OCI-LY1 (cell line): ENCODE results near the gene TLE6.

Experiments
- H2AFZ ChIP-seq: fragments of 200-600 bp; sonication (generic), shearing (Covaris generic); 2 replicates; pipeline ENCODE4 v1.6.0; 2014; ENCODE audit warnings: antibody characterized with exemption, mild to moderate bottlenecking, low read length
- H3F3A ChIP-seq: fragments of 200-600 bp; sonication (generic), shearing (Covaris generic); 2 replicates; pipeline ENCODE4 v1.6.0; 2014; ENCODE audit warnings: mild to moderate bottlenecking, antibody characterized with exemption, low read length, moderate library complexity; ENCODE audit not compliant: insufficient read depth
- H3K27ac ChIP-seq: fragments of 200-600 bp; sonication (generic); 2 replicates; pipeline ENCODE4 v1.5.1; 2014; ENCODE audit warnings: low read length, mixed run types, mild to moderate bottlenecking, low read depth; ENCODE audit not compliant: poor library complexity, severe bottlenecking
- H3K27me3 ChIP-seq: fragments of 200-600 bp; sonication (generic); 2 replicates; pipeline ENCODE4 v1.6.0; 2014; ENCODE audit warnings: antibody characterized with exemption, mild to moderate bottlenecking, low read length, moderate library complexity; ENCODE audit not compliant: insufficient read depth
- H3K36me3 ChIP-seq: fragments of 200-600 bp; sonication (generic); 2 replicates; pipeline ENCODE4 v1.6.1; 2014; ENCODE audit warnings: mild to moderate bottlenecking, antibody characterized with exemption, low read length, moderate library complexity, mixed read lengths; ENCODE audit not compliant: insufficient read depth
- H3K4me1 ChIP-seq: fragments of 200-600 bp; sonication (generic); 2 replicates; pipeline ENCODE4 v1.5.1; 2014; ENCODE audit warnings: mild to moderate bottlenecking, low read length, moderate library complexity; ENCODE audit not compliant: insufficient read depth, severe bottlenecking
- H3K4me2 ChIP-seq: fragments of 200-600 bp; sonication (generic), shearing (Covaris generic); 2 replicates; pipeline ENCODE4 v1.6.1; 2014; ENCODE audit warnings: low read length
- H3K4me3 ChIP-seq: fragments of 200-600 bp; sonication (generic); 2 replicates; pipeline ENCODE4 v1.5.1; 2014; ENCODE audit warnings: low read length, low read depth, mild to moderate bottlenecking, mixed read lengths; ENCODE audit not compliant: poor library complexity, severe bottlenecking
- H3K79me2 ChIP-seq: fragments of 200-600 bp; shearing (Covaris generic); 2 replicates; pipeline ENCODE4 v1.6.1; 2016; ENCODE audit warnings: mixed run types, low read length, mixed read lengths; ENCODE audit not compliant: insufficient read depth
- H3K9ac ChIP-seq: fragments of 200-600 bp; sonication (generic), shearing (Covaris generic); 2 replicates; pipeline ENCODE4 v1.6.1; 2014; ENCODE audit warnings: mild to moderate bottlenecking, low read length, mixed read lengths
- H3K9me2 ChIP-seq: fragments of 200-600 bp; sonication (generic), shearing (Covaris generic); 2 replicates; pipeline ENCODE4 v1.6.1; 2014; ENCODE audit warnings: low read depth, mild to moderate bottlenecking, low read length, mixed read lengths
- H3K9me3 ChIP-seq: fragments of 200-600 bp; shearing (Covaris generic); 2 replicates; pipeline ENCODE4 v1.6.1; 2014; ENCODE audit warnings: low read length, mixed read lengths
- H4K20me1 ChIP-seq: fragments of 200-600 bp; sonication (generic), shearing (Covaris generic); 2 replicates; pipeline ENCODE4 v1.6.0; 2016; ENCODE audit warnings: mild to moderate bottlenecking, low read length; ENCODE audit not compliant: insufficient read depth
- EZH2 ChIP-seq: fragments of 200-600 bp; sonication (generic), shearing (Covaris generic); IDR thresholded peaks from 2 replicates; pipeline ENCODE4 v1.8.0; 2017; ENCODE audit warnings: borderline replicate concordance, mixed run types, mild to moderate bottlenecking, antibody characterized with exemption, low read length, moderate library complexity, mixed read lengths
- TF ChIP-seq, protein P1 (sequence below): fragments of 200-600 bp; sonication (generic), shearing (Covaris generic); IDR thresholded peaks from 2 replicates; pipeline ENCODE4 v1.5.1; 2017; ENCODE audit warnings: mild to moderate bottlenecking, antibody characterized with exemption, low read length, moderate library complexity, mixed read lengths

TLE6 gene

DNA sequence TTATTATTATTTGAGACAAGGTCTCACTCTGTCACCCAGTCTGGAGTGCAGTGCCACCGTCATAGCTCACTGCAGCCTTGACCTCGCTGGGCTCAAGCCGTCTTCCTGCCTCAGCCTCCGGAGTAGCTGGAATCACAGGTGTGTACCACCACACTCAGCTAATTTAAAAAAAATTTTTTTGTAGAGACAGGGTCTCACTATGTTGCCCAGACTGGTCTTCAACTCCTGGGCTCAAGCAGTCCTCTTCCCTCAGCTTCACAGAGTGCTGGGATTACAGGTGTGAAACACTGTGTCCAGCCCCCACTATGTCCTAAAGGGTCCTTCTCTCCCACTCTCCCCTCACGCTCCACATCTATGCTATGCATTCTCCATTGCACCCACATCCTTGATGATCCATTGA is 60.9 kb downstream of the TLE6 start:
- Histone ChIP-seq H3K4me1 (peaks cover 15% of the 10 kb centered on the region), H3K4me2 (no peak overlapping the region), H3K36me3 (no peaks in the 10 kb centered on the region), H3K9ac (no peak overlapping the region), H3F3A (no peaks in the 10 kb centered on the region), H3K79me2 (no peaks in the 10 kb centered on the region), H3K27me3 (peaks cover 31% of the 10 kb centered on the region), H3K27ac (no peak overlapping the region), H2AFZ (no peak overlapping the region), H3K4me3 (no peak overlapping the region), H4K20me1 (no peaks in the 10 kb centered on the region), H3K9me3 (no peaks in the 10 kb centered on the region), H3K9me2 (no peaks in the 10 kb centered on the region)
- TF ChIP-seq, protein P1, sequence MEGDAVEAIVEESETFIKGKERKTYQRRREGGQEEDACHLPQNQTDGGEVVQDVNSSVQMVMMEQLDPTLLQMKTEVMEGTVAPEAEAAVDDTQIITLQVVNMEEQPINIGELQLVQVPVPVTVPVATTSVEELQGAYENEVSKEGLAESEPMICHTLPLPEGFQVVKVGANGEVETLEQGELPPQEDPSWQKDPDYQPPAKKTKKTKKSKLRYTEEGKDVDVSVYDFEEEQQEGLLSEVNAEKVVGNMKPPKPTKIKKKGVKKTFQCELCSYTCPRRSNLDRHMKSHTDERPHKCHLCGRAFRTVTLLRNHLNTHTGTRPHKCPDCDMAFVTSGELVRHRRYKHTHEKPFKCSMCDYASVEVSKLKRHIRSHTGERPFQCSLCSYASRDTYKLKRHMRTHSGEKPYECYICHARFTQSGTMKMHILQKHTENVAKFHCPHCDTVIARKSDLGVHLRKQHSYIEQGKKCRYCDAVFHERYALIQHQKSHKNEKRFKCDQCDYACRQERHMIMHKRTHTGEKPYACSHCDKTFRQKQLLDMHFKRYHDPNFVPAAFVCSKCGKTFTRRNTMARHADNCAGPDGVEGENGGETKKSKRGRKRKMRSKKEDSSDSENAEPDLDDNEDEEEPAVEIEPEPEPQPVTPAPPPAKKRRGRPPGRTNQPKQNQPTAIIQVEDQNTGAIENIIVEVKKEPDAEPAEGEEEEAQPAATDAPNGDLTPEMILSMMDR = no peak
- TF ChIP-seq EZH2 = no peak

DNA sequence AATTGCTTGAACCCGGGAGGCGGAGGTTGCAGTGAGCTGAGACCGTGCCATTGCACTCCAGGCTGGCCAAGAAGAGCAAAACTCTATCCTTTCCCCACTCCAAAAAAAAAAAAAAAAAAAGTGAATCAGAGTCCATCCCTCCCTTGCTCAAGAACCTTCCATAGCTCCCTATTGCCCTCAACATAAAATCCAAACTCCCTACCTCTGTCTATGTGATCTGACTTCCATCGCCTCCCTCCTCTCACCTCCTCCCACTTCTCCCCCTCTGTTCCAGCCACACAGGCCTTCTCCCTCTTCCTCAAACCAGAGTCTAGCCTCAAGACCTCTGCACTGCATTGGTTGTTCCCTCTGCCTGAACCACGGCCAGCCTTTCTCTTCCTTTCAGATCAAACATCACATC is 61.8 kb downstream of the TLE6 start:
- Histone ChIP-seq H2AFZ (no peak overlapping the region), H3K9ac (no peak overlapping the region), H3F3A (no peaks in the 10 kb centered on the region), H3K27me3 (peaks cover 26% of the 10 kb centered on the region), H4K20me1 (no peaks in the 10 kb centered on the region), H3K36me3 (no peaks in the 10 kb centered on the region), H3K4me2 (no peak overlapping the region), H3K9me3 (no peaks in the 10 kb centered on the region), H3K27ac (no peak overlapping the region), H3K4me3 (no peak overlapping the region), H3K4me1 (peaks cover 15% of the 10 kb centered on the region), H3K79me2 (no peaks in the 10 kb centered on the region), H3K9me2 (no peaks in the 10 kb centered on the region)
- TF ChIP-seq, protein P1 = no peak
- no peak for TF ChIP-seq EZH2

DNA sequence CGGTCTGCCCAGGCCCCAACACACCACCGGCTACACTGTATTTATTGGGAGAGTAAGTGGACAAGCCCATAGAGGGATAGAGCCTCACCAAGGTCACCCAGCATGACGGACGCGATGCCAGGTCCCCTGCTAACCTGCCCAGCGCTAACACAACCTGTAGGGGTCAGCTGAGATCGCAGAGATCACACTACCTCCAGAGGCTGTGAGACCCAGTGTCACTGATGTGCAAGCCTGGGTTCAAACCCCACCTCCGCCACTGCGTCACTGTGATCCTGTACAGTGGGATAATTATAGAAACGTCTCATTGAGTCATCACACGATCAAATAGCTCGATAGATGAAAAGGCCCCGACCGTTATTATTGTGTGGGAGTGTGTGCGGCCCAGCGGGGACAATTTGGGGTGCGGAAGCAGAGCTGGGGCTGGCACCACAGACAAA is 62.3 kb downstream of the TLE6 start:
- Histone ChIP-seq H3K9ac (no peak overlapping the region), H3K9me3 (no peaks in the 10 kb centered on the region), H4K20me1 (no peaks in the 10 kb centered on the region), H3K79me2 (no peaks in the 10 kb centered on the region), H3K27me3 (peaks cover 22% of the 10 kb centered on the region), H3K4me3 (no peak overlapping the region), H3K4me2 (no peak overlapping the region), H3F3A (no peaks in the 10 kb centered on the region), H3K36me3 (no peaks in the 10 kb centered on the region), H2AFZ (no peak overlapping the region), H3K9me2 (no peaks in the 10 kb centered on the region), H3K4me1 (peaks cover 15% of the 10 kb centered on the region), H3K27ac (no peak overlapping the region)
- TF ChIP-seq EZH2 = no peak
- TF ChIP-seq, protein P1 = peak; percentile 23; the same call in 1 of the 2 replicates
